Measurements from ENCODE around the gene LCNL1.

LCNL1 gene

DNA sequence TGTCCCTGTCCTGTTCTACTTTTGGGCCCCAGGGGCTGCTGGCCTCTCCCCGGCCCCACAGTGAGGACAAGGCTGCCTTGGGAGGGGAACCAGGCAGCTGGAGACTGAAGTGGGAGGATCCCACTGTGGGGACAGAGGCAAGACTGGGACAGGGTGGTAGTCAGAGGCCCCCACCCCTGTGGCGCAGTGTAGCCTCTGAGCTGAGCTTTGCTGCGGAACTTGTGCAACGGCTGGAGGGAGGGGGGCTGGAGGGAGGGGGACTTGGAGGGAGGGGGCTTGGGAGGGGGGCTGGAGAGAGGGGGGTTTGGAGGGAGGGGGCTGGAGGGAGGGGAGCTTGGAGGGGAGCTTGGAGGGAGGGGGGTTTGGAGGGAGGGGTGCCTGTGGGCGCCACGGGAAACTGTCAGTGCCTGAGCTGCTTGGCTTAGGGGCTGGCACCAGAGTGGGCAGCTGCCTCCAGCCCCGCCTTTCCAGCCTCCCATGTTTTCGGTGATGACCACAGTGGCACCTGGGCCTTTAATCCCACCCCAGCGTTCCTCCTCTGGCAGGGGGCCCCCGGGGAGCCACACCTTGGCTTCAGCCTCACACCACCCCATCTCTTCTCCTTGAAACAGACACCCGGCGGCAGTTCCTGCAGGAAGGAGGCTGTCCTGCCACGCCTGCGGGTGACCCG, 51.4 kb downstream of the LCNL1 start:
- Histone ChIP-seq H3K4me1 (peaks cover 0 to 20% (median 13%) of the 10 kb centered on the region in 4 donors), H3K9me3 (no peaks in the 10 kb centered on the region), H3K27me3 (peaks cover 0 to 18% of the 10 kb centered on the region in 2 donors), H3K27ac (no peak overlapping the region), H3K4me3 (peak overlapping the region; percentile 2 to 8), H3K36me3 (peaks cover 0 to 21% (median 1%) of the 10 kb centered on the region in 3 donors)
- DNase-seq = peak in 1 of 2 donors; percentile 49
- intact Hi-C loops (cut with DNase I; ENCODE audit: low total_unique reads) = no loop called here
- TF ChIP-seq, protein P1, sequence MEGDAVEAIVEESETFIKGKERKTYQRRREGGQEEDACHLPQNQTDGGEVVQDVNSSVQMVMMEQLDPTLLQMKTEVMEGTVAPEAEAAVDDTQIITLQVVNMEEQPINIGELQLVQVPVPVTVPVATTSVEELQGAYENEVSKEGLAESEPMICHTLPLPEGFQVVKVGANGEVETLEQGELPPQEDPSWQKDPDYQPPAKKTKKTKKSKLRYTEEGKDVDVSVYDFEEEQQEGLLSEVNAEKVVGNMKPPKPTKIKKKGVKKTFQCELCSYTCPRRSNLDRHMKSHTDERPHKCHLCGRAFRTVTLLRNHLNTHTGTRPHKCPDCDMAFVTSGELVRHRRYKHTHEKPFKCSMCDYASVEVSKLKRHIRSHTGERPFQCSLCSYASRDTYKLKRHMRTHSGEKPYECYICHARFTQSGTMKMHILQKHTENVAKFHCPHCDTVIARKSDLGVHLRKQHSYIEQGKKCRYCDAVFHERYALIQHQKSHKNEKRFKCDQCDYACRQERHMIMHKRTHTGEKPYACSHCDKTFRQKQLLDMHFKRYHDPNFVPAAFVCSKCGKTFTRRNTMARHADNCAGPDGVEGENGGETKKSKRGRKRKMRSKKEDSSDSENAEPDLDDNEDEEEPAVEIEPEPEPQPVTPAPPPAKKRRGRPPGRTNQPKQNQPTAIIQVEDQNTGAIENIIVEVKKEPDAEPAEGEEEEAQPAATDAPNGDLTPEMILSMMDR (IDR thresholded peaks at IDR 0.05) = no peak

DNA sequence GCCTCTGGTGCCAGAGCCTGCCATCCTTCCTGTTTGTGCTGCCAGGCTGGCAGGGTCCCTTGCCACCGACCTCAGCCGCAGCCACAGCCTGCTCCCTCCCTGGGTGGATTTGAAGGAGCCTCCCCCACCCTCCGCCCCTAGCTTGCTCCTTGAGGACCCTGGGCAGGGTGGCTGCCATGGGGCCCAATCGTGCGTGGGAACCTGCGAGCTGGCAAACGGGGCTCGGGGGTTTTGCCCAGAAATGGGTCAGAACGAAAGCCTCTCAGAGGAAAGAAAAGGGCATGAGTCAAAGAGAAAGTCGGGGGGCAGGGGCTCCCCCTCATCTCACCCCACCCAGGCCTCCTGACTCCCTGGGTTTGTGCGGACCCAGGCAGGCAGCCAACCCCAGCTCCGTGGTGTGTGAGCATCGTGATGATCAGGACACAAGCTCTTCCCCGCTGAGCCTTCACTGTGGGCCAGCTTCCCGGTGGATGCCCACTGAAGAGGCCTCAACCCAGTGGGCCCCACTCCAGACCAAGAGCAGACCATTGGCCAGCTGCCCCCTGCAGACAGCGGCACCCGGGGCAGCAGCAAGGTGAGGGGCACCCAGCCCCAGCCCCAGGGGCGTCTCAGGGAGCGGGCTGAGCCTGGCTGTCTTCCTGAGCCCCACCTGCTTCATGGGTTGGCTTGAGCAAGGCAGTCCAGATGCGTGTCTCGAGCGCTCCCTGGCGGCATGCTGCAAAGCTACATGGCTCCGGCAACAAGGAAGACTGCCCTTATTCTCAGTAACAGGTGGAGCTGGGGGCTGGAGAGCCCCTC, 52.1 kb downstream of the LCNL1 start:
- H3K9me3 ChIP-seq = no peaks in the 10 kb centered on the region
- H3K4me3 ChIP-seq = no peak overlapping the region
- peaks cover 5 to 28% (median 9%) of the 10 kb centered on the region in 3 donors for H3K36me3 ChIP-seq
- intact Hi-C loops (cut with DNase I; ENCODE audit: low total_unique reads) = no loop called here
- TF ChIP-seq, protein P1 (IDR thresholded peaks at IDR 0.05) = peak; percentile 87 to 92
- H3K27me3 ChIP-seq = peaks cover 0 to 18% of the 10 kb centered on the region in 2 donors
- peaks cover 0 to 15% (median 7%) of the 10 kb centered on the region in 4 donors for H3K4me1 ChIP-seq
- peak; percentile 68 to 82 for DNase-seq
- no peak overlapping the region for H3K27ac ChIP-seq
